H9 (cell line): ENCODE measurements around the gene HMGCS2. TPM values are rescaled to one million over a fixed set of nuclear protein-coding genes. Genes with fewer than 3 reads are reported as not detected.

Experiments used
- DNase-seq: peaks from one replicate; pipeline ENCODE4 v3.0.0-alpha.2; 2017
- H2AFZ ChIP-seq: one replicate; pipeline ENCODE4 v1.6.1; 2013; ENCODE audit warnings: mild to moderate bottlenecking, low read length, control low read depth, moderate library complexity
- H2AK5ac ChIP-seq: 2 replicates; pipeline ENCODE4 v1.6.1; 2013; ENCODE audit warnings: low read length, control low read depth, mixed read lengths; ENCODE audit not compliant: insufficient read length
- H2BK120ac ChIP-seq: one replicate; pipeline ENCODE4 v1.6.1; 2013; ENCODE audit warnings: low read depth, mild to moderate bottlenecking, low read length, control low read depth, inconsistent platforms; ENCODE audit not compliant: poor library complexity, severe bottlenecking
- H2BK12ac ChIP-seq: 2 replicates; pipeline ENCODE4 v1.6.1; 2013; ENCODE audit warnings: low read length, control low read depth, mixed read lengths, low read depth; ENCODE audit not compliant: insufficient read length
- H2BK15ac ChIP-seq: 2 replicates; pipeline ENCODE4 v1.6.1; 2013; ENCODE audit warnings: low read depth, low read length, control low read depth
- H2BK20ac ChIP-seq: one replicate; pipeline ENCODE4 v1.6.1; 2013; ENCODE audit warnings: low read depth, mild to moderate bottlenecking, low read length, control low read depth, inconsistent platforms; ENCODE audit not compliant: poor library complexity, severe bottlenecking
- H2BK5ac ChIP-seq: 2 replicates; pipeline ENCODE4 v1.6.1; 2013; ENCODE audit warnings: low read length, control low read depth, mixed read lengths; ENCODE audit not compliant: insufficient read length
- H3K14ac ChIP-seq: 2 replicates; pipeline ENCODE4 v1.6.1; 2013; ENCODE audit warnings: low read length, control low read depth; ENCODE audit not compliant: insufficient read depth
- H3K18ac ChIP-seq: 2 replicates; pipeline ENCODE4 v1.6.1; 2013; ENCODE audit warnings: low read depth, mild to moderate bottlenecking, mixed read lengths, low read length, control low read depth; ENCODE audit not compliant: insufficient read length
- H3K23ac ChIP-seq: 2 replicates; pipeline ENCODE4 v1.6.1; 2013; ENCODE audit warnings: low read length, control low read depth, mixed read lengths, low read depth; ENCODE audit not compliant: insufficient read length
- H3K23me2 ChIP-seq: 2 replicates; pipeline ENCODE4 v1.6.1; 2013; ENCODE audit warnings: low read depth, mild to moderate bottlenecking, mixed read lengths, low read length, control low read depth; ENCODE audit not compliant: insufficient read length, poor library complexity, severe bottlenecking
- H3K27ac ChIP-seq: 2 replicates; pipeline ENCODE4 v1.5.1; 2013; ENCODE audit warnings: low read length, control low read depth, mixed read lengths, low read depth; ENCODE audit not compliant: insufficient read length
- H3K27me3 ChIP-seq: 2 replicates; pipeline ENCODE4 v1.6.1; 2013; ENCODE audit warnings: low read length, control low read depth, inconsistent platforms; ENCODE audit not compliant: insufficient read depth
- H3K4ac ChIP-seq: 2 replicates; pipeline ENCODE4 v1.6.1; 2013; ENCODE audit warnings: low read depth, mild to moderate bottlenecking, control low read depth, inconsistent platforms, low read length, moderate library complexity
- H3K4me1 ChIP-seq: 2 replicates; pipeline ENCODE4 v1.6.1; 2013; ENCODE audit warnings: low read length, control low read depth, inconsistent platforms; ENCODE audit not compliant: insufficient read depth
- H3K4me2 ChIP-seq: 2 replicates; pipeline ENCODE4 v1.6.1; 2013; ENCODE audit warnings: low read length, control low read depth, mixed read lengths; ENCODE audit not compliant: insufficient read length, insufficient read depth
- H3K56ac ChIP-seq: 2 replicates; pipeline ENCODE4 v1.6.1; 2013; ENCODE audit warnings: low read depth, mild to moderate bottlenecking, mixed read lengths, low read length, control low read depth; ENCODE audit not compliant: insufficient read length
- H3K79me1 ChIP-seq: 2 replicates; pipeline ENCODE4 v1.6.1; 2013; ENCODE audit warnings: low read depth, mild to moderate bottlenecking, moderate library complexity, low read length, control low read depth, inconsistent platforms; ENCODE audit not compliant: insufficient read depth, poor library complexity, severe bottlenecking
- H3K79me2 ChIP-seq: 2 replicates; pipeline ENCODE4 v1.6.1; 2013; ENCODE audit warnings: low read length, control low read depth, inconsistent platforms; ENCODE audit not compliant: insufficient read depth
- H3K9ac ChIP-seq: 2 replicates; pipeline ENCODE4 v1.6.1; 2013; ENCODE audit warnings: low read length, control low read depth, mixed read lengths; ENCODE audit not compliant: insufficient read length; ENCODE audit errors: extremely low read depth
- H3K9me3 ChIP-seq: one replicate; pipeline ENCODE4 v1.6.1; 2013; ENCODE audit warnings: low read depth, low read length, inconsistent platforms; ENCODE audit not compliant: control insufficient read depth
- H3T11ph ChIP-seq: one replicate; pipeline ENCODE4 v1.6.1; 2013; ENCODE audit warnings: mild to moderate bottlenecking, low read length, control low read depth, inconsistent platforms
- H4K20me1 ChIP-seq: one replicate; pipeline ENCODE4 v1.6.1; 2013; ENCODE audit not compliant: control insufficient read depth, insufficient read length, insufficient read depth
- H4K5ac ChIP-seq: 2 replicates; pipeline ENCODE4 v1.6.1; 2013; ENCODE audit warnings: low read depth, mild to moderate bottlenecking, mixed read lengths, low read length, control low read depth; ENCODE audit not compliant: insufficient read length
- H4K8ac ChIP-seq: replicated peaks from 2 replicates; pipeline ENCODE4 v1.6.1; 2013; ENCODE audit warnings: low read length, control low read depth, mixed read lengths, low read depth; ENCODE audit not compliant: insufficient read length
- H4K91ac ChIP-seq: 2 replicates; pipeline ENCODE4 v1.6.1; 2013; ENCODE audit warnings: low read depth, mild to moderate bottlenecking, moderate library complexity, mixed read lengths, low read length, control low read depth; ENCODE audit not compliant: insufficient read length
- H3K27ac Mint-ChIP-seq, 3 experiments: 2 replicates in 2 of 3; 3 replicates in 1 of 3; pipeline ENCODE4 v1.8.0; 2020 to 2021; ENCODE audit warnings: mixed read lengths in 3 of 3, mild to moderate bottlenecking in 1 of 3, moderate library complexity in 1 of 3
- H3K27me3 Mint-ChIP-seq: 2 replicates; pipeline ENCODE4 v1.8.0; 2021; ENCODE audit warnings: low read depth, mild to moderate bottlenecking, moderate library complexity, mixed read lengths
- H3K36me3 Mint-ChIP-seq, 3 experiments: 2 replicates in 2 of 3; 3 replicates in 1 of 3; pipeline ENCODE4 v1.8.0; 2020 to 2021; ENCODE audit warnings: low read depth in 3 of 3, mixed read lengths in 3 of 3; ENCODE audit not compliant: insufficient read depth in 1 of 3
- H3K4me1 Mint-ChIP-seq, 2 experiments: 2 replicates each; pipeline ENCODE4 v1.8.0; 2020; ENCODE audit warnings: mixed read lengths in 2 of 2
- H3K4me3 Mint-ChIP-seq, 2 experiments: 2 replicates in 1 of 2; 3 replicates in 1 of 2; pipeline ENCODE4 v1.8.0; 2020 to 2021; ENCODE audit warnings: mild to moderate bottlenecking in 2 of 2, mixed read lengths in 2 of 2, moderate library complexity in 1 of 2
- H3K9me3 Mint-ChIP-seq, 2 experiments: 2 replicates in 1 of 2; 3 replicates in 1 of 2; pipeline ENCODE4 v1.8.0; 2020; ENCODE audit warnings: mild to moderate bottlenecking in 2 of 2, mixed read lengths in 2 of 2, moderate library complexity in 1 of 2
- whole genome bisulfite sequencing: extraction: QIAGEN DNeasy Blood & Tissue Kit; methylation state at CpG from one replicate; pipeline ENCODE4 v1.1.7; 2013; ENCODE audit warnings: missing lambda C conversion rate, low lambda C conversion rate, mixed read lengths; ENCODE audit not compliant: insufficient read length; ENCODE audit errors: extremely low coverage; 5-methylcytosine and 5-hydroxymethylcytosine counted together
- total RNA-seq: library from RNA; stranded (reverse); gene quantifications from 2 replicates; pipeline ENCODE4 v1.2.1, GENCODE V29; 2021
- TF ChIP-seq, protein P1 (sequence below): fragments of 200-600 bp; sonication (generic); conservative IDR thresholded peaks from 3 replicates; pipeline ENCODE4 v1.8.0; 2021; ENCODE audit warnings: antibody characterized with exemption, mild to moderate bottlenecking

The HMGCS2 gene
- total RNA-seq, 1 experiment from 2014 or later = not detected

DNA sequence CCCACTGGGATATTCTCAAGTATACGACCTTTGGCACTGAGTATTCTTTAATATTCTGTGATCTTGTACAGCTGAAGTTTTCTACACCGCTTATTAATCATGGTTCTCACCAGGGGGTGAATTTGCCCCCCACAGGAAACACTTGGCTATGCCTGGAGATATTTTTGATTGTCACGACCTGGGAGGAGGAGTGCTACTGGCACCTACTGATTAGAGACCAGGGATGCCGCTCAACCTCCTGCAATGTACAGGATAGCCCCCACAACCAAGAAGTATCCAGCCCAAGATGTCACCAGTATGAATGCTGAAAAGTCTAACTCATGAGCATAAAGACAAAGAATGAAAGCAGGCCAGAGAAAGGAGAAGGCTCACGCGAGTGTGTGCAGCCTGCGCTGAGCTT is 28.9 kb upstream of the HMGCS2 start:
- H2BK12ac ChIP-seq = no peak overlapping the region
- TF ChIP-seq, protein P1, sequence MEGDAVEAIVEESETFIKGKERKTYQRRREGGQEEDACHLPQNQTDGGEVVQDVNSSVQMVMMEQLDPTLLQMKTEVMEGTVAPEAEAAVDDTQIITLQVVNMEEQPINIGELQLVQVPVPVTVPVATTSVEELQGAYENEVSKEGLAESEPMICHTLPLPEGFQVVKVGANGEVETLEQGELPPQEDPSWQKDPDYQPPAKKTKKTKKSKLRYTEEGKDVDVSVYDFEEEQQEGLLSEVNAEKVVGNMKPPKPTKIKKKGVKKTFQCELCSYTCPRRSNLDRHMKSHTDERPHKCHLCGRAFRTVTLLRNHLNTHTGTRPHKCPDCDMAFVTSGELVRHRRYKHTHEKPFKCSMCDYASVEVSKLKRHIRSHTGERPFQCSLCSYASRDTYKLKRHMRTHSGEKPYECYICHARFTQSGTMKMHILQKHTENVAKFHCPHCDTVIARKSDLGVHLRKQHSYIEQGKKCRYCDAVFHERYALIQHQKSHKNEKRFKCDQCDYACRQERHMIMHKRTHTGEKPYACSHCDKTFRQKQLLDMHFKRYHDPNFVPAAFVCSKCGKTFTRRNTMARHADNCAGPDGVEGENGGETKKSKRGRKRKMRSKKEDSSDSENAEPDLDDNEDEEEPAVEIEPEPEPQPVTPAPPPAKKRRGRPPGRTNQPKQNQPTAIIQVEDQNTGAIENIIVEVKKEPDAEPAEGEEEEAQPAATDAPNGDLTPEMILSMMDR = no peak
- no peak overlapping the region for H3K27ac ChIP-seq
- no peaks in the 10 kb centered on the region for H3K36me3 Mint-ChIP-seq
- no peak overlapping the region for H3K56ac ChIP-seq
- no peak overlapping the region for H2AK5ac ChIP-seq
- no peak overlapping the region; a peak in 1 of 7 replicates for H3K27ac Mint-ChIP-seq
- no peaks in the 10 kb centered on the region for H3K79me1 ChIP-seq
- H2BK5ac ChIP-seq = no peak overlapping the region
- H3K4me1 Mint-ChIP-seq = peaks cover 3 to 4% of the 10 kb centered on the region in 2 experiments; a peak in 1 of 4 replicates
- DNase-seq = no peak
- H2AFZ ChIP-seq = no peak overlapping the region
- H3K27me3 Mint-ChIP-seq = no peaks in the 10 kb centered on the region; the same call in 1 of the 2 replicates
- no peaks in the 10 kb centered on the region for H3K4me1 ChIP-seq
- no peaks in the 10 kb centered on the region for H3K9me3 ChIP-seq
- no peak overlapping the region for H3K23ac ChIP-seq
- no peaks in the 10 kb centered on the region for H3K23me2 ChIP-seq
- H4K5ac ChIP-seq = no peak overlapping the region
- H3T11ph ChIP-seq = no peak overlapping the region
- no peak overlapping the region for H3K18ac ChIP-seq
- H3K79me2 ChIP-seq = no peaks in the 10 kb centered on the region
- no peak overlapping the region for H2BK120ac ChIP-seq
- H3K14ac ChIP-seq = no peak overlapping the region
- no peak overlapping the region for H4K91ac ChIP-seq
- no peaks in the 10 kb centered on the region for H4K20me1 ChIP-seq
- WGBS = no CpG with 5 or more reads among the region's 7 CpGs
- no peak overlapping the region for H2BK20ac ChIP-seq
- no peak overlapping the region for H3K4me3 Mint-ChIP-seq
- H4K8ac ChIP-seq = no peak overlapping the region
- H3K4me2 ChIP-seq = no peak overlapping the region
- H3K4ac ChIP-seq = no peak overlapping the region
- H3K9me3 Mint-ChIP-seq = no peaks in the 10 kb centered on the region
- H3K27me3 ChIP-seq = no peaks in the 10 kb centered on the region
- no peak overlapping the region for H2BK15ac ChIP-seq
- H3K9ac ChIP-seq = no peak overlapping the region
